CD4-positive, alpha-beta T cell treated with Interferon gamma for 1 hour (primary cell): ENCODE measurements around the gene TBX3.

ENCODE experiments used
- DNase-seq: peaks from one replicate; pipeline ENCODE4 v3.0.0-alpha.2; 2020

The TBX3 gene

GRCh38 chr12:114666746-114667668 is 17.0 kb downstream of the TBX3 start:
- DNase-seq: no peak

DNA sequence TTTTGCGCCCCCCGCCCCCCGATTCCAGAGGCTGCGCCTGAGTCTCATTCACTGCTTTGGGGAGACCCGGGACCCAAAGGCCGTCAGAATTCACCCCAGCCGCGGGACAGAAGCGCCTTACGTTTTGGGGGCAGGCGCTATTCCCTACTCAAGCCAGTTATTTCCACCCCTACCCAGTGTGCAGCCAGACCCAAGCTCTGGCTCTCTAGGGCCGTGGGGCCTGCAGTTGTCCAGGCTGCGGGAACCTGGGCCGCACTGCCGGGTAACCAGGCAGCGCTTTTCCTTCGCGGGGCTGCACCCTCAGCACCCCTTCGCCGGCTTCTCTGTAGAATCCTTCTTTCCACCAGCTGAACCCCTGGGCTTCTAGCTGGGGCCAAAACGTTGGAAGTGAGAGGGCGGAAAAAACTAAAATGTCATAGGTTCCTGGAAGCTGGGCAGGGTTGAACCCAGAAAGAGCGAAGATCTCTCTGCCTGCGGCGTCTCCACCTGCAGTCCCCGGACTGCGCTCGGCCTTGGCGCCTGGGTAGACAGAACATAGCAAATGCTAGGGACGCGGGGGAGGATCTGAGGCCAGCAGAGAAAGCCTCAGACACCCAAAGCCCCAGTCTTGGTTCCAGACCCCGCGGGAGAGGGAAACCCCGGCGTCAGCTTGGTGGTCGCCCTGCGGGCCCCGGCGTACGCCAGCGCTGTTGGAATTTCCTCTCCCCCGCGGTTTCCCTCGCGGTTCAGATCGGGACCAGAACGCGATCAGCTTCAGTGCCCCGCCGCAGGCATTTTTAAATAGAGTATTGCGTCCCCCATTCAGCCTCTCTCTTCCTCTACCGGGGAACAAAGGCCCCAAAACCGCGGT is 18.3 kb downstream of the TBX3 start:
- no peak for DNase-seq

GRCh38 chr12:114664651-114665320 is 19.2 kb downstream of the TBX3 start:
- no peak for DNase-seq

GRCh38 chr12:114662512-114663177 is 21.3 kb downstream of the TBX3 start:
- DNase-seq: peak; percentile 29

DNA sequence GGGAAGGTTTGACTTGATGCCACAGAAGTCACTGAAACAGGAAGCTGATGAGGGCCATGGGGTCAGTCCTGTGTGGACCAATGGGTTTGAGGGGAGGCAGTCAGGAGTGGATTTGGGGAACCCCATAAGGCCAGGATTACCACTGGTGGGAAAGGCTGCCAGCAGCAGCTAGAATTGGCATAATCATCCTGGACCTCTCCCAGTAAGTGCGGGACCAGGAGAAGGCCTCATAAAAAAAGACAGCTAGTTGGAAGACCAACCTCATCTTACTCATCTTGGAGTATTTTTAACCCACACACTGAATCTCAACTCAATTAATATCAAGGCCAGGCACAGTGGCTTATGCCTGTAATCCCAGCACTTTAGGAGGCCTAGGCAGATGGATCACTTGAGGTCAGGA is 22.7 kb downstream of the TBX3 start:
- no peak for DNase-seq

GRCh38 chr12:114659084-114659483 is 24.9 kb downstream of the TBX3 start:
- no peak for DNase-seq

DNA sequence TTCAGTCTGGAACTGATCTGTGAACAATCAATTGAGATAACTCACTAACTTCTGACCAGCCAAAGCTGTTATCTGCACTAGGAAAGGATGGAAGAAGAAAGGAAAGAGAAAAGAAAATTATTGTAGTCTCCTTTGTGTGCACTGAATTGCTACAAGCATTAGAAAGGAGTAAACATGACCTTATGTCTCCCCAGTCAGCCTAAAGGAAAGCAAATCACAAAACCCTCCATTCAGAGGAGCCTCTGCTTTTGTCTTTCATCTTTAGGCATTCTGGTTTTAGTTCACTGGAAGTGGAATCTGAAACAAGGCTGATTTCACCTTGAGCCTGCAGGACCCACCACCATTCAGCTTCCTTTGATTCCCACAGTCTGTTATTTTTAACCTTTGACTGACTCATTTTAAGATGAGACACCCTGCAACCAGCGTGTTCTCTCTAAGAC is 26.0 kb downstream of the TBX3 start:
- no peak for DNase-seq

DNA sequence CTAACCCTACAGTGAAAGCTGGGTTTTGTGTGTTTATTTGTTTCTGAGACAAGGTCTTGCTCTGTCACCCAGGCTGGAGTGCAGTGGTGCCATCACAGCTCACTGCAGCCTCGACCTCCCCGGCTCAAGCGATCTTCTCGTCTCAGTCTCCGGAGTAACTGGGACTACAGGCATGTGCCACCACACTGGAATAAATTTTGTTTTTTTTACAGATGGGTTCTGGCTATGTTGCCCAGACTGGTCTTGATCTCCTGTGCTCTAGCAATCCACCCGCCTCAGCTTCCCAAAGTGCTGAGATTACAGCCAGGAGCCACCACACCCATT is 26.4 kb downstream of the TBX3 start:
- no peak for DNase-seq

- no peak for DNase-seq
These were observed 26.9 kb downstream of the TBX3 start for GRCh38 chr12:114656906-114657596.

DNA sequence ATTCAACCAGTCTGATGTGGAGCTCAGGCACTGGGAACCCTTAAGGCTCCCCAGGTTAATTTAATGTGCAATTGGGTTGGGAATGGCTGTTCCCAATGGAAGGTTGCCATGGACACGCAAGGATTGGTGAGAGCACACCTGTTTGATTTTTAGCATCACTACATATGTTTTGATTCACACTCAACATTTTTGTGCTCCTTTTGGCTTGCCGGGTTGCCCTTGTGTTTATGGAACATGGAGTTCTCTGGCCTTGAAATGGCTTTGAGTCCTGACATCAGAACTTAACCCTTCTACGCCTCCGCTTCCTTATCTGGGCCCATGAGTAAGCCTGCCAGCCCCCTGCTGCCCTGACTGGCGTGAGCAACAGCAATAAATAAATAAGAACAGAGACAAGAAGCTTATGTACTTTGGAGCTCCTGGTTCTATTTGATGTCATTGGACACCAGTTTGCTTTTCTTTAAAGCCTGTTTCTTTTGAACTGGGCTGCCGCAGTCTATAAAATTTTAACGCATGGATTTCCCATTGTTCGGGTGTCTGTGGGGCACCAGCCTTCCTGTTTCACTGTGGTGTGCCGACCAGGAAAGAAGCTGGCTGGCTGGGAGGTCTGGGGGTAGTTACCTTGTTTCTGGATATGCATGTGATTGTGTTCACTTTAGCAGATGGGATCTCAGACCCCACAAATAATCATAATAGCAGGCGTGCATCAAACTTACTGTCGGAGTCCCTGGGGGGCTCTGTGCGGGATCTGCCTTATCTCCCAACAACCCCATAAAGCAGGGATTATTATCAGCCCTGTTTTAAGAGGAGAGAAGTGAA is 27.8 kb downstream of the TBX3 start:
- DNase-seq: no peak

DNA sequence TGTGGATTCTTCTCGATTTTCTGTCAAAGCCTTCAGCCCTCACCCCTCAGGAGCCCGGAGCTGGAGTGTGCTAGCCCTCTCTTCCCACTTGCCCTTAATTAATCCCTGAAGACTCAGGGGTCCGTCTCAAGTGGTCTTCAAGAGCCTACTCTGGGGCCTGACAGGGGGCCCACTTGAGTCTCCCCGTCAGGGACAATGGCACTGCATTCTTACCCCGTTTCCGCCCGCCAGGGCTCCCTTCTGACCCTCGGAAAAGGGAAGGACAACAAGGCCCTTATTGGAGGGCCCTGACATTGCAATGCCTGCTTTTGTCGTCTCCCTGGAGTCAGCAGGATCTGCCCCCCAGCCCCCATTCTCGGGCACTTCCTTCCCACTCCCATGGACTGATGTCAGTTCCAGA is 34.4 kb downstream of the TBX3 start:
- DNase-seq: no peak

DNA sequence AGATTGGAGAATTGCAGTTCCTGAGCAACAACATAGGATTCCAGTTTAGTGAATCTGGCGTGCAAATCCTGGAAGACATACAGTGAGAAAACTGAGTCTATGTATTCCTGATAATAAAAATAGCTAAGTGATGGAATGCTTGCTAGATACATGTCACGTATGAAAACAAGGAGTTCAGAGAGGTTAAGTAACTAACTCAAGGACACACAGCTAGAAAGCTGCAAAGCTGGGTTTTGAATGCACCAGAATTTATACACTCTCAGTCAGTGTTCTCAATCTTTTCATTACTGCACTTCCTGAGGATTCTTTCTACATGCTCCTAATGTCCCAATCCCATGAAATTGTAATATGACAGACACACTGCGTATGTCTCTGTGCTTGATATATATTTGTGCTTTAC is 35.3 kb downstream of the TBX3 start:
- no peak for DNase-seq

DNA sequence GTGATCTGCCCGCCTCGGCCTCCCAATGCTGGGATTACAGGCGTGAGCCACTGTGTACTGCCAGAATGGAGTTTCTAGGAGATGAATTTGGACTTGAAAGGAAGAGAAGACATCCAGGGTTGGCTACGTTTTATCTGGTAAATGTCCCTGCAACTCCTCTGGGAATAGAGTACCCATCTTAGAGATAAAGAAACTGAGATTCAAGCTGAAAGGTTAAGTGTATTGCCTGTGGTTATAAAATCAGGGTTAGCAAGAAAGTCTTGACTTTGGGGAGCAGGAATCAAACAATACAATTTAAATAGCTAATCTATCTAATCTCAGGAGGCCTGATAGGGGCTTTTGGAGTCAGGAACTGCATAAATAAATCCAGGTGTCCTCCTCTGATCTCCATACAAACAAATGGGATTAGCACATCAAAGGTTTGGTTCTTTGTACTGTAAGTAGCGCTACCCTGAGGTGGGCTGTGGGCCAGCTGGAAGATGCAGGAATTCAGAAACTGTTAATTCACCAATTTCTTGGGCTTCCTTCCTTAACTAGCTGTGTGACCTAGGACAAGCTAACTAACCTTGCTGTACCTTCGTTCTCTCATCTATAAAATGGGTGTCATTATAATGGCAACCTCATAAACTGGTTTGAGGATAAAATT is 45.1 kb downstream of the TBX3 start:
- DNase-seq: no peak

GRCh38 chr12:114636723-114637480 is 47.1 kb downstream of the TBX3 start:
- no peak for DNase-seq

- DNase-seq: no peak
These were observed 52.7 kb downstream of the TBX3 start for GRCh38 chr12:114631242-114631641.

DNA sequence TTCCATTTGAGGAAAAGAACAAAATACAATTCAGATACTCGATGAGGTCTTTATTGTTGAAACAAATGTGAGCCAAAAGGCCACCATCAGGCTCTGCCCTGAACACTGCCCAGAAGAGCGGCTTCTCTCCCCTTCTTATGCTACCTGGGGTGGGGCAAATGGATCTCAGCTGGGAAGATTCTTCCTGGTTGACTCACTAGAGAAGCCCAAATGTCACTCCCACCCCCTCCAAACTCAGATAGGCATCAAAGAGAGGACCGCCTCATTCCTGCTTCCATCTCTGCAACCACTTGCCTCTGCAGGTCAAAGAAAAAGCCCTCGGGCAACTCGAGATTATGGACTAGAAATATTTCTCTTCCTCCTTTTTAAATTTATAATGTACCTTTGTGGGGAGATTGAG is 55.8 kb downstream of the TBX3 start:
- no peak for DNase-seq

GRCh38 chr12:114627393-114627792 is 56.6 kb downstream of the TBX3 start:
- no peak for DNase-seq

- DNase-seq: no peak
These were observed 58.6 kb downstream of the TBX3 start for GRCh38 chr12:114625294-114625851.

DNA sequence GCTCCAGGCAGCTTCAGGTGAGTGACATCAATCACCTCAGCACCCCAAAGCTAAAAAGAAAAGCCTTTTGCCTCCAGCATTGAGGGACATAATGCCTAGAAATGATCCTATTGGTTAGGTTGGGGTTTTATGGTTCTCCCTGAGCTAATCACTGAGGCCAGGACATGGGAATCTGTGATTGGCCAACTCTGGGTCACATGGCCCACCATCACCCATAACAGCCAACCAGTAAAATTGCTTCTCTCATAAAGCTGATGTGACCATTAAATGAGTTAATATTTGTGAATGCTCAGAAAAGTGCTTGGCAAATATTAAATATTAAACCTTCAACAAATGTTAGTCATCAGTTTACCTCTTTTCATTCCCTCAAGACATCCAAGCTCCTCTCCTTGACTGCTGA is 60.2 kb downstream of the TBX3 start:
- DNase-seq: no peak
